Thoracic aorta (tissue), 2 donors: ENCODE data around the gene ANTXR1. TPM values are rescaled to one million over a fixed set of nuclear protein-coding genes. Genes with fewer than 3 reads are reported as not detected.
A peak's percentile ranks its signal among the peaks of the same experiment; 100 is the strongest.

Source experiments
- ATAC-seq: fragments of 150-250 bp; one replicate; pipeline ENCODE4 v1.8.0; 2017; ENCODE audit warnings: low read depth; ENCODE audit not compliant: insufficient number of reproducible peaks, low FRiP score
- DNase-seq: peaks from one replicate; pipeline ENCODE4 v3.0.0-alpha.2; 2020; ENCODE audit warnings: low spot score
- H3K27ac ChIP-seq, 2 donors: fragments of 200-600 bp; sonication (generic); 1 replicate in 1 of 2; 2 replicates in 1 of 2; pipeline ENCODE4 v1.5.1; 2016; ENCODE audit warnings: mild to moderate bottlenecking in 2 of 2, moderate library complexity in 2 of 2
- H3K27me3 ChIP-seq: fragments of 200-600 bp; sonication (generic); replicated peaks from 2 replicates; pipeline ENCODE4 v1.6.0; 2016; ENCODE audit warnings: mild to moderate bottlenecking; ENCODE audit not compliant: insufficient read depth
- H3K36me3 ChIP-seq: fragments of 200-600 bp; sonication (generic); one replicate; pipeline ENCODE4 v1.5.1; 2016
- H3K4me1 ChIP-seq, 2 donors: fragments of 200-600 bp; sonication (generic); 1 replicate in 1 of 2; 2 replicates in 1 of 2; pipeline versions ENCODE4 v1.5.1 to v1.6.0; 2016; ENCODE audit warnings: low read depth in 2 of 2, mild to moderate bottlenecking in 1 of 2; ENCODE audit not compliant: control insufficient read depth in 1 of 2
- H3K4me3 ChIP-seq: fragments of 200-600 bp; sonication (generic); 2 replicates; pipeline ENCODE4 v1.5.1; 2016; ENCODE audit warnings: mild to moderate bottlenecking
- H3K9me3 ChIP-seq: fragments of 200-600 bp; sonication (generic); 2 replicates; pipeline ENCODE4 v1.5.1; 2016
- CTCF ChIP-seq: fragments of 200-600 bp; sonication (generic); IDR thresholded peaks from one replicate; pipeline ENCODE4 v1.5.1; 2019; ENCODE audit warnings: antibody characterized with exemption
- total RNA-seq, 2 donors: library from RNA; depleted of rRNA; stranded (reverse); fragments of >200 nt; gene quantifications; one replicate each; pipeline versions ENCODE4 v1.1.0 to v1.2.3, GENCODE V29; 2016

ANTXR1 gene
- total RNA-seq, 2 donors from 2014 or later, result 253 to 313 TPM

GRCh38 chr2:69191634-69192033 lies 178.7 kb downstream of the ANTXR1 start:
- H3K27ac ChIP-seq, result no peak overlapping the region

DNA sequence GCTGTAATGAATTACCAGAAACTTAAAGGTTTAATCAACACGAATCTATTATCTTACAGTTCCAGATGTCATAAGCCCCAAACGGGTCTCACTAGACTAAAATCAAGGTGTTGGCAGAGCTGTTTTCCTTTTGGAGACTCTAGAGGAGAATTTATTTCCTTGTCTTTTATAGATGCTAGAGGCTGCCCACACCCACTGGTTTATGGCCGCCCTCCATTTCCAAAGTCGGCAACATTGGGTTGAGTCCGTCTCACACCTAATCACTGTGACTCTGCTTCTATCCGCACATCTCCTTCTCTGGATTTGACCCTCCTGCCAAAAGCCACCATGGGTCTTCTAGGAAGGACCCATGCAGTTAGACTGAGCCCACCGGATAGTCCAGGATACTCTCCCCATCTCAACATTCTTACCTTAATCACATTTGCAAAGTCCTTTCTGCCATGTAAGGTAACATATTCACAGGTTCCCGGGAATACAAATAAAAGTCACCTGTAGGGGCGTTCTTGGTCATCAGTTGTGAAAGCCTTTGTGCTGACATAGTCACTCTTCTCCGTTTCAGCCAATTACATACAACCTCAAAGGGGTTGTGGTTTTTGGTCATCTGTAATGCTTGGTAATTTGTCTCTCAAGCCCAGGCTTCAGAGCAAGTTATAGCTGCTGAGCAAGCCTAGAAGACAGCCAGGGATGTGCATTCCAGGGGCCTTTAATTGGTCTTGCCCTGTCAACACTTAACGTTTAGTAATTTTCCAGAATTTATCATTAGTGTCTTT lies 179.4 kb downstream of the ANTXR1 start:
- ATAC-seq, result no peak
- H3K27ac ChIP-seq, result no peak overlapping the region
- DNase-seq, result no peak

More at GRCh38 chr2:69191634-69192033, 178.7 kb downstream of the ANTXR1 start:
- H3K4me1 ChIP-seq, result peaks cover 23 to 51% of the 10 kb centered on the region in 2 donors
- H3K36me3 ChIP-seq, result peaks cover 12% of the 10 kb centered on the region
- no peaks in the 10 kb centered on the region for H3K9me3 ChIP-seq
- no peaks in the 10 kb centered on the region for H3K27me3 ChIP-seq
- H3K4me3 ChIP-seq, result no peak overlapping the region
- DNase-seq (no peak), ATAC-seq (no peak)
- no peak for TF ChIP-seq CTCF

GRCh38 chr2:69195706-69196105 lies 182.7 kb downstream of the ANTXR1 start:
- H3K4me1 ChIP-seq, result peaks cover 16 to 37% of the 10 kb centered on the region in 2 donors
- TF ChIP-seq CTCF, result no peak
- ATAC-seq (no peak), DNase-seq (no peak)
- no peak overlapping the region for H3K4me3 ChIP-seq
- peaks cover 12% of the 10 kb centered on the region for H3K36me3 ChIP-seq
- no peaks in the 10 kb centered on the region for H3K27me3 ChIP-seq
- H3K27ac ChIP-seq, result peak overlapping the region; percentile 12 to 25
- H3K9me3 ChIP-seq, result no peaks in the 10 kb centered on the region

More for the DNA sequence above, 179.4 kb downstream of the ANTXR1 start:
- peaks cover 23 to 51% of the 10 kb centered on the region in 2 donors for H3K4me1 ChIP-seq
- H3K4me3 ChIP-seq, result no peak overlapping the region
- no peaks in the 10 kb centered on the region for H3K9me3 ChIP-seq
- TF ChIP-seq CTCF, result no peak
- H3K27me3 ChIP-seq, result no peaks in the 10 kb centered on the region
- H3K36me3 ChIP-seq, result peaks cover 12% of the 10 kb centered on the region

- peaks cover 12% of the 10 kb centered on the region for H3K36me3 ChIP-seq
- peak; percentile 80 for ATAC-seq
Observed at GRCh38 chr2:69196327-69197117, 183.5 kb downstream of the ANTXR1 start.

More at GRCh38 chr2:69196327-69197117, 183.5 kb downstream of the ANTXR1 start:
- no peak for DNase-seq
- TF ChIP-seq CTCF, result no peak
- Histone ChIP-seq H3K27me3 (no peaks in the 10 kb centered on the region), H3K27ac (peak overlapping the region; percentile 62 to 69), H3K4me1 (peaks cover 15 to 34% of the 10 kb centered on the region in 2 donors), H3K4me3 (no peak overlapping the region), H3K9me3 (no peaks in the 10 kb centered on the region)
